ENCODE results near the gene SSTR3.
"Not testable (repeated sequence)": the region's sequence is repeated elsewhere in the genome, so short reads cannot be mapped to it uniquely, and the experiment has no call there.

Gene SSTR3

DNA sequence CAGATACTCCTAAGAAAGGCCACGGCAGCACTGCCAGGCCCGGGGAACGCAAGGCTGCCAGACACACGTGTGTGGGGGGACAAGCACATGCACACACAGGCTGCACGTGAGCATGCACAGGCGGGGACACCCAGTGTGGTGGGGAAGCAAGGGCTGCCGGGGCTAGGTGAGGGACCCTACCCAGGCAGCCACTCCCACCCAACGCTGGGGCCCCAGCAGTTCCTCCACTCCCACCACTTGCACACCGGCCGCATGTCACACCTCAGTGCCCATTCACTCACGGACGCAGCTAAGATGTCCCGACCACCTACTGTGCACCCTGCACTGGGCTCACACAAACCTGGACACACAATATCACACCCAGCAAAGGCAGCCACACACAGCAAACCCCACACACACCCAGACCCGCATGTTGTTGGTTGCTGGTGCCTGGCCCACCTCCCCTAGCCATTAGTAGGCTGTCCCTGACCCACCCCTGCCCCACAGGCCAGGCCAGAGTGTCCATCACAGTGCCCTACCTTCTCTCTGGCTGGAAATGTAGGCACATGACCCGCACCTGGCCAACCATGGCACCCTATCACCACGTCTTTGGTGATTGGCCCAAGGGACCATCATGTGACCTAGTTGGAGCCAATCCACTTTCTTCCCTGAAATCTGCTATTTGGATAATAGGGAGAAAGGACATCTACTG lies 8.8 kb downstream of the SSTR3 start:
- Histone ChIP-seq H3K27me3 (ENCODE audit: insufficient read depth, low read length) (no peaks in the 10 kb centered on the region), H3K36me3 (ENCODE audit: insufficient read depth, low read length) (no peaks in the 10 kb centered on the region), H4K20me1 (ENCODE audit: insufficient read depth, low read length) (no peaks in the 10 kb centered on the region), H2AFZ (ENCODE audit: low read length) (no peak overlapping the region), H3K79me2 (ENCODE audit: insufficient read depth, low read length) (no peaks in the 10 kb centered on the region), H3K4me3 (ENCODE audit: low read depth, low read length, poor library complexity, severe bottlenecking) (peak overlapping the region; percentile 29), H3K9me2 (ENCODE audit: low read depth, low read length) (no peaks in the 10 kb centered on the region), H3K4me1 (ENCODE audit: insufficient read depth, low read length, severe bottlenecking) (peaks cover 23% of the 10 kb centered on the region), H3K9ac (ENCODE audit: low read length) (no peak overlapping the region), H3K4me2 (ENCODE audit: low read length) (no peak overlapping the region), H3K27ac (ENCODE audit: low read depth, low read length, poor library complexity, severe bottlenecking) (no peak overlapping the region), H3K9me3 (ENCODE audit: low read length) (no peaks in the 10 kb centered on the region), H3F3A (ENCODE audit: insufficient read depth, low read length) (no peaks in the 10 kb centered on the region)
- no peak for TF ChIP-seq EZH2 (IDR thresholded peaks at IDR 0.05; ENCODE audit: borderline replicate concordance, low read length)
- TF ChIP-seq, protein P1, sequence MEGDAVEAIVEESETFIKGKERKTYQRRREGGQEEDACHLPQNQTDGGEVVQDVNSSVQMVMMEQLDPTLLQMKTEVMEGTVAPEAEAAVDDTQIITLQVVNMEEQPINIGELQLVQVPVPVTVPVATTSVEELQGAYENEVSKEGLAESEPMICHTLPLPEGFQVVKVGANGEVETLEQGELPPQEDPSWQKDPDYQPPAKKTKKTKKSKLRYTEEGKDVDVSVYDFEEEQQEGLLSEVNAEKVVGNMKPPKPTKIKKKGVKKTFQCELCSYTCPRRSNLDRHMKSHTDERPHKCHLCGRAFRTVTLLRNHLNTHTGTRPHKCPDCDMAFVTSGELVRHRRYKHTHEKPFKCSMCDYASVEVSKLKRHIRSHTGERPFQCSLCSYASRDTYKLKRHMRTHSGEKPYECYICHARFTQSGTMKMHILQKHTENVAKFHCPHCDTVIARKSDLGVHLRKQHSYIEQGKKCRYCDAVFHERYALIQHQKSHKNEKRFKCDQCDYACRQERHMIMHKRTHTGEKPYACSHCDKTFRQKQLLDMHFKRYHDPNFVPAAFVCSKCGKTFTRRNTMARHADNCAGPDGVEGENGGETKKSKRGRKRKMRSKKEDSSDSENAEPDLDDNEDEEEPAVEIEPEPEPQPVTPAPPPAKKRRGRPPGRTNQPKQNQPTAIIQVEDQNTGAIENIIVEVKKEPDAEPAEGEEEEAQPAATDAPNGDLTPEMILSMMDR (IDR thresholded peaks at IDR 0.05; ENCODE audit: low read length): no peak

DNA sequence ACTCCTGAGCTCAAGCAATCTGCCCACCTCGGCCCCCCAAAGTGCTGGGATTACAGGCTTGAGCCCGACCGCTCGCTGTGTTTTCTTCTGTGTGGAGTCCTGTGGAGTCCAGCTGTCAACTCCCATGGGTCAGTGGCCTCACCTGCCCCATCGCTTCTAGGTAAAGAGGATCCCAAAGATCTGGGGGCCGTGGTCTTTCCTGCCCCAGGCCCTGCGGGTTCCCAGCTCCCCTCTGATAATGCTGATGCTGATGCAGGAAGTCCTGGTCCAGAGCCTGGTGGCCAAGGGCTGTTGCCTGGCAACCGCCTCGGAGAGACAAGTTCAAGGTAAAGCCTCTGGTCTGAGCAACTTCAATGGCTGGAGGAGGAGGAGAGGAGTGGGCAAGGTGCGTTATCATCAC lies 9.6 kb downstream of the SSTR3 start:
- Histone ChIP-seq H3K27ac (ENCODE audit: low read depth, low read length, poor library complexity, severe bottlenecking) (no peak overlapping the region), H3K4me2 (ENCODE audit: low read length) (no peak overlapping the region), H3K9me2 (ENCODE audit: low read depth, low read length) (no peaks in the 10 kb centered on the region), H3K4me3 (ENCODE audit: low read depth, low read length, poor library complexity, severe bottlenecking) (no peak overlapping the region), H3K79me2 (ENCODE audit: insufficient read depth, low read length) (no peaks in the 10 kb centered on the region), H2AFZ (ENCODE audit: low read length) (no peak overlapping the region), H3K9me3 (ENCODE audit: low read length) (no peaks in the 10 kb centered on the region), H3K4me1 (ENCODE audit: insufficient read depth, low read length, severe bottlenecking) (peaks cover 27% of the 10 kb centered on the region), H3K9ac (ENCODE audit: low read length) (no peak overlapping the region), H3K36me3 (ENCODE audit: insufficient read depth, low read length) (no peaks in the 10 kb centered on the region), H3K27me3 (ENCODE audit: insufficient read depth, low read length) (no peaks in the 10 kb centered on the region), H3F3A (ENCODE audit: insufficient read depth, low read length) (no peaks in the 10 kb centered on the region), H4K20me1 (ENCODE audit: insufficient read depth, low read length) (no peaks in the 10 kb centered on the region)
- TF ChIP-seq EZH2 (IDR thresholded peaks at IDR 0.05; ENCODE audit: borderline replicate concordance, low read length): no peak
- TF ChIP-seq, protein P1 (IDR thresholded peaks at IDR 0.05; ENCODE audit: low read length): no peak

DNA sequence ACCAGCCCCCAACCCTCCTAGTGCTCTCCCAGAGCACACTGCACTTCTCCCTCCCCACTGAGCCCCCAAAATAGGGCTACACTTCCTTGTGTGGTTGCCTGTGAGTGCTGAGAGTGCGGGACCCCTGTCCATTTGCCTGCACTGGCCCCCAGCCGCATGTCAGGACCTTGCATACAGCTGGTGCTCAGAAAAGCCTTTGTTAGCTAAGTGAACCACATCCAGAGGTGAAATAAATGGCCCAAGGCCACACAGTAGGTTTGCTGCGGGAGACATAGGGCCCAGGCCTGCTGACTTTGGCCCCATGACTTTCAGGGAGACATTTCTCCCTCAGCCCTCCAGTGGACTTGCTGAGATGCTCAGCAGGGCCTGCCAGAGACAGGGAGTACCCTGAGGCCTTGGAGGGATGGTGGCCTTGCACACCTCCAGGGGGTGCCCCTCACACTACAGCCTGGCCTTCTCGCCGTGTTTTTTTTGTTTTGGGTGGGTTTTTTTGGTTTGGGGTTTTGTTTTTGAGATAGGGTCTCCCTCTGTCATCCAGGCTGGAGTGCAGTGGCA lies 10.2 kb downstream of the SSTR3 start:
- Histone ChIP-seq H3K9me2 (ENCODE audit: low read depth, low read length) (no peaks in the 10 kb centered on the region), H3K4me1 (ENCODE audit: insufficient read depth, low read length, severe bottlenecking) (peaks cover 27% of the 10 kb centered on the region), H3K27ac (ENCODE audit: low read depth, low read length, poor library complexity, severe bottlenecking) (peak overlapping the region; percentile 3), H3K4me2 (ENCODE audit: low read length) (no peak overlapping the region), H3K36me3 (ENCODE audit: insufficient read depth, low read length) (no peaks in the 10 kb centered on the region), H2AFZ (ENCODE audit: low read length) (no peak overlapping the region), H3K4me3 (ENCODE audit: low read depth, low read length, poor library complexity, severe bottlenecking) (no peak overlapping the region), H3K79me2 (ENCODE audit: insufficient read depth, low read length) (no peaks in the 10 kb centered on the region), H3K9me3 (ENCODE audit: low read length) (no peaks in the 10 kb centered on the region), H4K20me1 (ENCODE audit: insufficient read depth, low read length) (no peaks in the 10 kb centered on the region), H3K9ac (ENCODE audit: low read length) (no peak overlapping the region; the same call in 1 of the 2 replicates), H3F3A (ENCODE audit: insufficient read depth, low read length) (no peaks in the 10 kb centered on the region), H3K27me3 (ENCODE audit: insufficient read depth, low read length) (no peaks in the 10 kb centered on the region)
- TF ChIP-seq, protein P1 (IDR thresholded peaks at IDR 0.05; ENCODE audit: low read length): 0 out of 2 replicates have a peak, but pooled peaks have one; percentile 7
- TF ChIP-seq EZH2 (IDR thresholded peaks at IDR 0.05; ENCODE audit: borderline replicate concordance, low read length): no peak

DNA sequence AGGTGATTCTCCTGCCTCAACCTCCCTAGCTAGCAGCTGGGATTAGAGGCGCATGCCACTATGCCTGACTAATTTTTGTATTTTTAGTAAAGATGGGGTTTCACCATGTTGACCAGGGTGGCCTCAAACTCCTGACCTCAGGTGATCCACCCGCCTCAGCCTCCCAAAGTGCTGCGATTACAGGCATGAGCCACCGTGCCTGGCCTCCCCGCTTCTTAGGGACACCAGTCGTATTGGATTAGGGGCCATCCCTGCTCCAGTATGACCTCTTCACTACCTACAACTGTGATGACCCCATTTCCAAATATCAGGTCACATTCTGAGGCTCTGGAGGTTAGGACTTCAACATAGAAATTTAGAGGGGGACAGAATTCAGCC lies 10.8 kb downstream of the SSTR3 start:
- H3K36me3 ChIP-seq (ENCODE audit: insufficient read depth, low read length); H3K27ac ChIP-seq (ENCODE audit: low read depth, low read length, poor library complexity, severe bottlenecking); H3K9ac ChIP-seq (ENCODE audit: low read length); H4K20me1 ChIP-seq (ENCODE audit: insufficient read depth, low read length); H3K79me2 ChIP-seq (ENCODE audit: insufficient read depth, low read length); H3K9me3 ChIP-seq (ENCODE audit: low read length); H3K4me2 ChIP-seq (ENCODE audit: low read length); H3K27me3 ChIP-seq (ENCODE audit: insufficient read depth, low read length); H2AFZ ChIP-seq (ENCODE audit: low read length); H3K4me3 ChIP-seq (ENCODE audit: low read depth, low read length, poor library complexity, severe bottlenecking); H3K9me2 ChIP-seq (ENCODE audit: low read depth, low read length); H3F3A ChIP-seq (ENCODE audit: insufficient read depth, low read length): not testable (repeated sequence)
- H3K4me1 ChIP-seq (ENCODE audit: insufficient read depth, low read length, severe bottlenecking): peaks cover 27% of the 10 kb centered on the region
